Fibroblast of pulmonary artery (primary cell): Measurements from ENCODE around the gene MIPEP.

ENCODE experiments used
- DNase-seq: peaks from one replicate; pipeline ENCODE4 v3.0.0-alpha.2; 2010; ENCODE audit warnings: low read depth
- H3K4me3 ChIP-seq: replicated peaks from 2 replicates; pipeline ENCODE4 v1.5.1; 2011; ENCODE audit warnings: low read depth, mild to moderate bottlenecking, control low read depth, low read length, moderate library complexity
- CTCF ChIP-seq: IDR thresholded peaks from 2 replicates; pipeline ENCODE4 v1.5.1; 2011; ENCODE audit warnings: mild to moderate bottlenecking, control low read depth, low read length, inconsistent platforms; ENCODE audit errors: missing control alignments

MIPEP gene

GRCh38 chr13:23822252-23822824 lies 66.9 kb downstream of the MIPEP start:
- TF ChIP-seq CTCF: no peak
- H3K4me3 ChIP-seq: no peak overlapping the region
- no peak for DNase-seq

GRCh38 chr13:23820530-23820929 lies 68.7 kb downstream of the MIPEP start:
- H3K4me3 ChIP-seq: no peak overlapping the region
- no peak for TF ChIP-seq CTCF
- DNase-seq: no peak

- no peak for TF ChIP-seq CTCF
- no peak for DNase-seq
- H3K4me3 ChIP-seq: no peak overlapping the region
Measured at GRCh38 chr13:23817830-23818229, 71.4 kb downstream of the MIPEP start.

GRCh38 chr13:23817136-23817535 lies 72.1 kb downstream of the MIPEP start:
- no peak for DNase-seq
- TF ChIP-seq CTCF: no peak
- no peak overlapping the region for H3K4me3 ChIP-seq

- no peak for DNase-seq
- no peak overlapping the region for H3K4me3 ChIP-seq
- TF ChIP-seq CTCF: no peak
Measured at GRCh38 chr13:23813635-23814034, 75.6 kb downstream of the MIPEP start.

- H3K4me3 ChIP-seq: no peak overlapping the region
- DNase-seq: no peak
- TF ChIP-seq CTCF: no peak
Measured at GRCh38 chr13:23811366-23812062, 77.7 kb downstream of the MIPEP start.
